ENCODE data around the gene ANO6.

ANO6 gene

DNA sequence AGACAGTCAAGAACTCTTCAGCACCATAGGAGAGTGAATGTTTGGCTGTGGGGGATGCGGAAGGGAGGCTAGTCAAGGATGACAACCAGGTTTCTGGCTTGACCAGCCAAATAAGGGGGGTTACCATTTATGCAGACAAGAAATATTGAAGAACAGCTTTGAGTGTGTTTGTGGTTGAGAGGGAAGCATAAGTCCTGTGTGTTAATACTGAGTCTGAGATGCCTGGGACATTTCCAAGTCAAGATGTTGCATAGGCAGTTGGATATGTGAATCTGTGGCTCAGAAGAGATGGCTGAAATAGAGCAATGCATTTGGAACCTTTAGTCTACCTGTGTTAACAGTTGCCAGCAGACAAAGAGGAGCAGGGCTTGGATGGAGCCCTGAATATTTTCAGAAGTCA is 66.1 kb downstream of the ANO6 start:
- no peak for DNase-seq (ENCODE audit: low read depth)

DNA sequence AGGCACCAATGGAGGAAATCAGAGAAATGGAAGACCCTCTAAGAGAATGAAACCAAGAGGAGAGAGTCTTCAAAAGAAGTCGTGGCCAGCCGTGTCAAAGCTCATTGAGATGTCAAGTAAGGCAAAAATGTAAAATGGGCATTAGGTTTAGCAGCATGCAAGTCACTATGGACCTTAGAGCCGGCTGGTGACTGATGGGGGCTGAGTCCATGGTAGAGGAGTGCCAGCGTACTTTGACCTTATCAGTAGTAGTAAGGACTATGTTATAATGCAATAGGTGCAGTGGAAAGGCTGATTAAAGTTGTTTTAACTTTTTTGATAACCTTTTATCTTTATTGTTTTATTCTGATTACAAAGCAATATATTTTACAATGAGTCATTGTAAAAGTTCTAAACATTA is 66.5 kb downstream of the ANO6 start:
- DNase-seq (ENCODE audit: low read depth): no peak

DNA sequence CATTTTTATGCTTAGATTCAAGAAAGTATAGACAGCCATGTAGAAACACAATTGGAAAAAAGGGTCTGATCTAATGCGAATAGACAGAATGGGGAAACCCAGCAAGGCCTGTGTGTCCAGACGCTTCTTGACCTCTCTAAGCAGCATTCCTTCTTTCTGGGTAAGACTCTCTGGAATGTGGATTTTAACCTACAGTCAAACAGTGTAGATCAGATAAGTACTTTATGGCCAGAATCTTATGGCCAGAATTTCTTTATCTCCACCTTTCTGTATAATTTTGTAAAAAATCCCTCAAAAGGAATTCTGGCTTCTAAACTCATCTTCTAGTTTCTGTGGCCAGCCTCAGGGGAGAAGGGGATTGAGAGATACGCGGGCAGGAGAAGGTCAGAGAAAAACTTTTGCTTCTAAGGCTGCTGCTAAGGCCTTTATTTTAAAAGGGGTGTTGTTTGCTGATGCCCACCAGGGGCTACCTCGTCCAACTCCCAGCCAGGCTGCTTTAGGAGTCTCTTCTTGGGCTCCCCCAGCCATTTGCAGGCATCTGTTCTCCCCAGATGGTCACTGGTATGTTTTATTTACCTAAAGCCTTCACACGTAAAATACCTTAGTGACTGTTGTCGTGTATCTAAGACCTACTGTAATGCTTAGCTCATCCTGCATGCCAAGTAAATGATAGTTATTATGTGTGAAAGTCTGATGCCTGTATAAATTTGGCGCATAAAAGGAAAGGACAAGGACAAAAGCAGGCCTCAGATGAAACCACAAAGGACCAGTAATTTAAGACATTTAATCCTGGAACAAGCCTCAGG is 68.4 kb downstream of the ANO6 start:
- peak; percentile 89 for DNase-seq (ENCODE audit: low read depth)

DNA sequence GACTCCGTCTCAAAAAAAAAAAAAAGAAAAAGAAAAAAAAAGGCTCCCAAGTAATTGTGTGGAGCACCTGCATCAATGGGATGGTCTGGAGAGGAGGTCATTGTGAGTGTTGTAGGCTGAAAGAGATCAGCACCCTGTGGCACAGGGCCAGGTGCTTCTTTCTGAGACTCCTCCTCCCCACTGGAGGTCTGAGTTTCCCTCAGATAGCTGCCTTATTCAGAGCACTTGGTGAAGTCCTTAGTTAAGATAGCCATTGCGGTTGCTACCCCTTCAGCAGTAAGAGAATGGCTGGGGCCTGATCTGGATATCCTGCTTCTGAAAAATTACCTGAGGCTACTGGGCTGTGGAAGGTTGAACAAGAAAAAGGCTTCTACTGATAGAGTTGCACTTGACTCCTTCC is 69.8 kb downstream of the ANO6 start:
- DNase-seq (ENCODE audit: low read depth): no peak

GRCh38 chr12:45286621-45287020 is 70.7 kb downstream of the ANO6 start:
- no peak for DNase-seq (ENCODE audit: low read depth)

GRCh38 chr12:45289245-45290215 is 73.6 kb downstream of the ANO6 start:
- DNase-seq (ENCODE audit: low read depth): no peak

DNA sequence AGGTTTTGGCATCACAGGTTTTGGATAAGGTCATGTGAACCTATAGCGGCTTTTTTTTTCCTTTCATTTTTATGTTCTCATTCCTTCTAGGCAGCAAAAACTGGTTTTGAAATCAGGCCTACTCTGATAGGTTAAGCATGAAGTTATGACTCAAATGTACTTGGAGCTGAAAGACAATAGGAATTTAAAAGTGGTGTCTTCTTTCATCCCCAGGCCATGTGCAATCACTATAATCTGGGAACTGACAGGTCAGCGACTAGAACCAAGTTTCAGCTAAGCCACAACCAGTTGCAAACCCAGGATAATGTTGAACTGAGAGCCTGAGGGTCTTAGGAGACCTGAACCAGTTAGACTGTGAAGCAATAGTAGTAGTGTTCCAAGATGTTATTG is 74.3 kb downstream of the ANO6 start:
- DNase-seq (ENCODE audit: low read depth): peak; percentile 73

GRCh38 chr12:45291518-45291917 is 75.6 kb downstream of the ANO6 start:
- no peak for DNase-seq (ENCODE audit: low read depth)

DNA sequence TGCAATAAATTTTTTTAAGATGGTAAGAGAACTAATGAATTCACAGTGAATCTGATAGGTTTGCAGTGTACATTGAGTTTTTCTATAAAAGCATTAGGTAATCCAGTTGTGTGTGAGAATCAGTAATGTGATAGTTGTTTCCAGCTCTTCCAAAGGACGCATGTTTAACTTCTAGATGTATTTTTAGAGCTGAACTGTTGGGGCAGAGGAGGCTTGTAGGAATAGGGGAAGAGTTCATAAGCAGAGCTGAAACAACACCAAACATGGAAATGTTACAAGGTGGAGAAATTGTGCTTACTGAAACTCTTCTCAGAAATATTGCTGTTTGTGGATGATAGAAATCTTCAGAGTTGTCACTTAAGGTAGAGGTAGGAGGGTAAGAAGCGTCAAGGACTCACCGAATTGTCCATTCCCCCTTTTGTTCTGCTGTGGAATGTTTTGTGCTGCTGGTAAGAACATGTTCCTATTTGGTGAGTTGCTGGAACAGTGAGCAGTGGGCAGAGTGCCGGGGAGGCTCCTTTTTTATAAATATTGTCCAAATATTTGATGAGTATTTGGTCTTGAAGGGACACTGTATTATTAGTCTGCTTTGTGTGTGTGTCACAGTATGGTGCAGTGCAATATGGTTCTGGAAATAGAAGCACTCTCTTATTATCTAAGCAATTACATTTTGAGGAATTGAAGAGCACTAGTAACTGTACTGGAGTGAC is 76.7 kb downstream of the ANO6 start:
- DNase-seq (ENCODE audit: low read depth): no peak

DNA sequence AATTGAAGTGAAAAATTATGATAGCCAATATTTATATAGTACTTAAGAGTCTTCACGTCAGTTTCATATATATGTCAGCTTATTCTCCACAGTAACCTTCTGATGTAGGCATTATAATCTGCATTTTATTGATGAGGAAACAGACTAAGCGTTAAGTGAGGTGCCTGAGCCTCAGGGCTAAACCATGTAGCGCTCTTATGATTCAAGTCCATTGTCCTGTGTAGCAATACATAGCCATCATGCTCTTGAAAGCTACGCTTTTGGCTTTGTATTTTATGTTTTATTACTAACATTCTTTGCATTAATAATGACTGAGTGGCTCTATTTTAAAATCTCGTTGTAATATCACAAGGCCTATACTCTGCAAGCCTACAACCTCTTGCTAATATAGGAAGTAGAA is 79.0 kb downstream of the ANO6 start:
- no peak for DNase-seq (ENCODE audit: low read depth)

GRCh38 chr12:45296046-45296586 is 80.2 kb downstream of the ANO6 start:
- DNase-seq (ENCODE audit: low read depth): no peak

DNA sequence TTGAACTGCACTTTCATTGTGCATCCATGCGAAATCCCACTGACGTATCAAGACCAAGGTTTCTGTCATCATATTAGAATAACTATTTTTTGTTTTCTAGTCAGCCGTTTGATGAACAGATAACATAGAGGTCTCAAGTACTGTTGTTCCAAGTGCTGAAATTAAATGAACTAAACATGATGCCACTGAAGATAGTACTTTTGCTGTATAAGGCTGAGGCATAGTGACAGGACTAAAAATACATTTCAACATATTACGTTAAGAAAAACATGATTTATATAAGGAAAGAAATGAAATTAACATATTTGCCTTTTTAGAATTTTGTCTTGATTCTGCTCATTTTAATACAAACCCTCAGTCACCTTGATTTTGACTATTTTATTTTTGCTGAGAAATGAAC is 82.2 kb downstream of the ANO6 start:
- no peak for DNase-seq (ENCODE audit: low read depth)

- DNase-seq (ENCODE audit: low read depth): peak; percentile 44
These were observed 83.1 kb downstream of the ANO6 start for GRCh38 chr12:45298721-45299692.

- no peak for DNase-seq (ENCODE audit: low read depth)
These were observed 86.9 kb downstream of the ANO6 start for GRCh38 chr12:45302621-45303369.

- no peak for DNase-seq (ENCODE audit: low read depth)
These were observed 88.0 kb downstream of the ANO6 start for GRCh38 chr12:45303945-45304344.

DNA sequence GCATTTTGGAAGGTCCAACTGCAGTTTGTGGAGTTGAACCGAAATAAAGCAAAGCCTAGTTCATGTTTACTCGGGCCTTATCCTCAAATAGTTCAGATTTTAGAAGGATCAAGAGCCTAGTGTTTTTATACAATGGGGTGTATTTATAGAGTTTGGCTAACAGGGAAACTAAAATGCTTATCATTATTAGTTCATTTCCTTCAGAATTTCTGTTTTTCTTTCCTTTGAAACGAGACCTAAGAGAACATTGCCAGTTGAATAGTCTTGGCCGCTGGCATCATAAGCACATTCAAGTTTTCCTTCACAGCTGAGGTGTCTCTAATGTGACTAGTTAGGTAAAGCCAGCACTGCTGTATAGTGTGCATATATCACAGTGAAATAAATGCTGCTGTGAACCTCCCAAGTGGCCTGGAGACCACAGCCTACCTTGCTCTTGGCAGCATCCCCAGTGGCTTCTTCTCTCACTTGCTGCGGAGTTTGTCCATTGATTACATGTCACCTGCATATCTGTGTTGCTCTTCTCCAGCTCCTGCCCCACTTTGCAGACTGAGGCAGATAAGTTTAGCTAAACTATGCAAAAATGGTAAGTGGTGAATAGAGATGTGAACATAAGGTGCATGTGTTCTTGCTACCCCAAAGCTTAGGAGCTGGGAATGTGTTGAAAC is 88.8 kb downstream of the ANO6 start:
- no peak for DNase-seq (ENCODE audit: low read depth)

DNA sequence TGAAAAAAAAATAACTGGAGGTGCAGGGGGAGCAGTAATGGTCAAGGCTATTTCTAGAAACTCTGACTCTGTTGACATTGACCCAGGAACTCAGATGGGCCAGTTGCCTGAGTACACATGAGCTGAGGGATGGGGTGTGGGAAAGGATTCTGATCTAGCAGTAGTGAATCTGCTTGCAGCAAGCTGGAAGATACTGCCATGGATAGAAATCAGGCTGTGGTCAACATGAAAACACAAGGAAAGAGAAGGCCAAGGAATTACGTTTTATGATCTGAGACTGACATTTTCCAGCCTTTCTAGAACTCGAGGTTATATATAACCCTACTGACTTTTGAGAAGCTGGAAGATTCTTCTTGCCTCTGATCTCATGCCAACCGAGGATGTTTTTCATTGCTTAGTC is 90.0 kb downstream of the ANO6 start:
- DNase-seq (ENCODE audit: low read depth): no peak

DNA sequence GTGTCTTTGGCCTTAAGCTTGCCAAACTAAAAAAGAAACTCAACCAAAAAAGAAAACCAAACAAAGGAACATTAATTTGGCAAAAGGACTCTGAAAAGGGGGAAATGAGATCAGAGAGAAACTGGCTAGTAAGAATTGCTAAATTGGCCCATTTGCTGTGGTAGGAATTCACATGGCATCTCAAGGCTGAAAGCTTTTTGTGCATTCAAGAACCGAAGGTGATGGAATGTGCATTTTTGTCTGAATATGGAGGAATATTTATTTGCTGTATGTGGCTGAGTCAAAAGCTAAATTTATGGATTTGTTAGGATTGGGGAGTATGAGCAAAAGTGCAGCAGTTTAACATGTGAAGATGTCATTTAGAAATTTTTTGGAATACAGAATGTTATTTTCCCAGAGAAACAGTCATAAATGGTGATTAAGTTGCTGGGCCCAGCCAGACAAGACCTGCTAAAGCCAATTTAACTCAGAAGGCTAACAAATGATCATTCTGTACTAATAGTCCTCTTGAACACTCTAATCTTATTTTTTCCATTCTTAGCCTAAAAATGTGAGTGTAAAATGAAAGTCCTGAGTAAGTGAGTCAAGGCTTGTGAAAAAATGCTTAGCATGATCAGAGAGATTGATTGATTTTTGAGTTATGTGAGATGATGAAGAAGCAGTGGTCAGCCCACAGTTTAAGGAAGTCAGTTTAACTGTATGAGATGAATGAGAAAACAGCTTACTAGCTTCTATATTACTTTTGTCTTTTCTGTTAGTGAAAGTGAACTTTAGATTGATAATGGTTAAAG is 94.1 kb downstream of the ANO6 start:
- DNase-seq (ENCODE audit: low read depth): no peak

DNA sequence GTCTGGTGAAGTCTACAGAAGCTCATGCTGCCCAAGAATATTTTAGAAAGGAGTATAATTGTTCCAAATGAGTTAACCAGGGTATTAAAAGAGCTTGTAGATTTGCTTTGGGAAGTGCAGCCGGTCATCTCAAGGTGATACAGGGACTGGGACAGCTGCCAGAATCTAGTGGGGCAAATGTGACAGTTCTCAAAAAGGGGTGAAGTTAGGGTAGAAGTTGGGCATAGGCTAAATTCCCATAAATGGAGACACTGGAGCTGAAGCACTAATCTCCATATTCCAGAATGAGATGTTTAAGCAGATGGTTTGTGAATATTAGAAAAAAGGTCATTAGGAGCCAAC is 94.7 kb downstream of the ANO6 start:
- no peak for DNase-seq (ENCODE audit: low read depth)
